Measurements from ENCODE around the gene PAGR1. TPM values are rescaled to one million over a fixed set of nuclear protein-coding genes. Genes with fewer than 3 reads are reported as not detected.
A peak's percentile ranks its signal among the peaks of the same experiment; 100 is the strongest.

PAGR1 gene
- total and polyA plus RNA-seq, 9 of the 15 experiments (the other 6 are each of a cell fraction or from before 2014, with no cell fraction given) = 1.4 to 58.2 (median 16.8) TPM

- TF ChIP-seq ZNF592 (IDR thresholded peaks at IDR 0.05) (no peak), CAMTA2 (CRISPR knock-in tag; conservative IDR thresholded peaks at IDR 0.05) (no peak), ZNF76 (CRISPR knock-in tag; IDR thresholded peaks at IDR 0.05; ENCODE audit: borderline replicate concordance) (no peak), DPF2 (IDR thresholded peaks at IDR 0.05) (no peak), ZC3H8 (IDR thresholded peaks at IDR 0.05) (no peak), POLR2AphosphoS5 (IDR thresholded peaks at IDR 0.05; ENCODE audit: control insufficient read depth, insufficient read depth, low read depth, low read length) (no peak), ETV5 (CRISPR knock-in tag; IDR thresholded peaks at IDR 0.05; ENCODE audit: low read depth) (no peak), TBL1XR1 (IDR thresholded peaks at IDR 0.05; ENCODE audit: low read length in 2 of 2) (no peak), E2F1 (CRISPR knock-in tag; IDR thresholded peaks at IDR 0.05) (no peak), KDM1A (IDR thresholded peaks at IDR 0.05) (peak in 1 of 2 experiments; percentile 13; a peak in 1 of 4 replicates), PRMT5 (CRISPR knock-in tag; IDR thresholded peaks at IDR 0.05) (no peak), BCOR (IDR thresholded peaks at IDR 0.05) (peak; percentile 55), ETV1 (tag; conservative IDR thresholded peaks at IDR 0.05; ENCODE audit: low read depth) (no peak), ZNF3 (CRISPR knock-in tag; IDR thresholded peaks at IDR 0.05) (no peak)
Observed at GRCh38 chr16:29843931-29844330, 28.0 kb downstream of the PAGR1 start (continued).

All from K562 (cell line).